RPMI8226 (cell line): Measurements from ENCODE around the gene MERTK.
"Not testable (repeated sequence)": the region's sequence is repeated elsewhere in the genome, so short reads cannot be mapped to it uniquely, and the experiment has no call there.

ENCODE experiments used
- DNase-seq: peaks from one replicate; pipeline ENCODE4 v3.0.0-alpha.2; 2015

MERTK gene

DNA sequence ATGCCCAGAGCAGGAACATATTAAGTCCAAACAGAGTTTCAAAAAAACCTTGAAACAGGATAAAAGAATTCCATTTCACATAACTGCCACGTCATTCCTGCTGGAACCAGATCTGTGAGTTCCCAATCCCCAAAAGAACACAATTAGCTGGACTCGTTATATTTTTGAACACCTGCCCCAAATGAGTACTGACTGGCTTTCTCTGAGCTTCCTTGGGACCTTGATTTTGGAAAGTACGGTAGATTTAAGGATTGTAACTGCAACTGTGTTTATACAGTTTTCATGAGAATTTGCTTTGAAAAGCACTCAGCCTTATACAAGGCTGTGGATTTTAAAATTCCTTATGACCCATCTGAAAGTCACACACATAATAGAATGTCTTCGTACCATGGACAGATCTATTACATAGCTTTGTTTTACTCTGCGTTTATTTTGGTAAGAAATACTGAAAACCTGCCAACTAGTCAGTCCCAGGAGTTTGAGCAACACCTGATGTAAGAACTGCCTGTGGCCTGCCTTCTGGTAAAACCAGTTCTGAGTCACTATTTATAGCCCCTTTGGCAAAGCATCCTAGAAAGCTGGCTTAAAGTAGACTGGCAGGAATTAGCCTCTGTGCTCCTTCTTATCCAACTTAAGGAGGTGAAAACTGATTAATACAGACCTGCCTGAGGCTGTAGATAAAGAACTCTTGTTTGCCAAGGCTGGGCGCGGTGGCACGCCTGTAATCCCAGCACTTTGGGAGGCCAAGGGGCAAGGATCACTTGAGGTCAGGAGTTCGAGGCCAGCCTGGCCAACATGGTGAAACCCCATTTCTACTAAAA is 48.1 kb downstream of the MERTK start:
- peak; percentile 14 for DNase-seq

DNA sequence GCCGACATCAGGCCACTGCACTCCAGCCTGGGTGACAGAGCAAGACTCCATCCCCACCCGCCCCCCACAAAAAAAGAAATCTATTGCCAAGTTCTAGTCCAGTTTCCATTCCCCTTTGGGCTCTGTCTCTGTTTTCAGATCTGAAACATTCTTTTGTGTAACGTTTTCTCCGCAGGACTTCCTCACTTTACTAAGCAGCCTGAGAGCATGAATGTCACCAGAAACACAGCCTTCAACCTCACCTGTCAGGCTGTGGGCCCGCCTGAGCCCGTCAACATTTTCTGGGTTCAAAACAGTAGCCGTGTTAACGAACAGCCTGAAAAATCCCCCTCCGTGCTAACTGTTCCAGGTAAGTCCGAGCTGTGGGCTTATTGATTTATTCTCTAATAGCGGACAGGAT is 48.8 kb downstream of the MERTK start:
- DNase-seq: no peak

DNA sequence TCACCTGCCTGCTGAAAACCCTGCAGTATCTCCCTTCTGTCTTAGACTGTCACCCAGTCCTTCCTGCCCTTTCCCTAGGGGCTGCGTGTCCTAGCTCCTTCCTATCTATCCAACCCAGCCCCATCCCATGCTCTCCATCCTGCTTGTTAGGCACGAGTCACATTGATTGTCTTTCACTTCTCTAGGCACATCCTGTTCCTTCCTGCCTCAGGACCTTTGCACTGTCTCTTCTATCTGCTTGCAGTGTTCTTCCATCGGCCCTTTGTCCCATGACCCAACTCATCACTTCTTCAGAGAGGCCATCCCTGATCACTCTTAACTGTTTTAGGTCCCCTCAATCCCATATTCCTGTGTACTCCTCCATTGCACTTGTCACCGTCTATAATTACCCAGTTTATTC is 50.4 kb downstream of the MERTK start:
- no peak for DNase-seq

DNA sequence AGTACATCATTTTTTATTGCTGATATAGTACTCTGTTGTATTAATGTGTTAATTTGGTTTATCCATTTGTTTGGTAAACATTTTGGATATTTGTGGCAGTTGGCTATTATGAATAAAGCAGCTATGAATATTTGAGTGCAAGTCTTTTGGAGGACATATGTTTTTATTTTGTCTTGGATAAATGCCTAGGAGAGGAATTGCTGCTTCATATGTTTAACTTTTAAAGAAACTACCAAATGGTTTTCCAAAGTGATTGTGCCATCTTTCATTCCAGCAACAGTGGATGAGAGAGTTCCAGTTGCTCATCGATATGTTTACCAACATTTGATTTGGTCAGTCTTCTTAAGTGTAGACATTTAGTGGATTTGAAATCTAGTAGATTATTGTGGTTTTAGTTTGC is 51.8 kb downstream of the MERTK start:
- DNase-seq: no peak

DNA sequence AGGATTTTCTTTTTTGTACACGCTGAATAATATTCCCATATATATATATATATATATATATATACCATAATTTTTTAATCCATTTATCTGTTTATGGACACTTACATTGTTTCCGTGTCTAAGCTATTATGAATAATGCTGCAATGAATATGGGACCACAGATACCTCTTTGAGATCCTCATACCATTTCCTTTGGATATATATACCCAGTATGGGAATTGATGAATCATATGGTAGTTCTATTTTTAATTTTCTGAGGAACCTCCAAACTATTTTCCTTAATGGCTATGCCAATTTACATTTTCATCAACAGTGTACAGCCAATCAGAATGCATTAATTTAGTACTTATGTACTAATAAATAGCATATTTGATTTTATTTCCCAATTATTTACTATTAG is 53.1 kb downstream of the MERTK start:
- DNase-seq: no peak

DNA sequence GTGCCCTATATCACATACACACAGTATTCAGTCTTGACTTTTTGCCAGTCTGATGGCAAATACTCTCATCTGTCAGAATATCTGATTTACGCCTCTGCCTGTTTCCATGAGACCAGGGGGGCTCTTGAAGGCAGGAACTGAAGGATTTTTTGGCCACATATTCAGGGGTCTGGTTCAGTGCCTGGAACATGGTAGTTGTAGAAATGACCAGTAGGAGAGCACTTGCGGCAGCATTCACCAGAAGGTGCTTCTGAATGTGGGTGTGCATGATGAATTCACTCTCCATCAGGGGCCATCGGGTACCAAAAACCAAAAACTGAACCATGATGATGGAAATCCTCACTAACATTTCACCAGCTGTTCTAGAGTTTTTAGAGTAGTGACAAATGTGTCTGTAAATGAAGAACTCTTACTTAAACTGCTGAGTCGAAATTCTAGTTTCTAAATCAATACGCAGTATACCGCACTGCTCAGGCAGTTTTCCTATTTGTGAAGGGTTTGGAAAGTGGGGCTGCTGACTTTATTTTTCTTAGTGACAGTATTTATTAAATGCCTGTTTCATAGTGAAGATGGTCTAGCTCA is 54.6 kb downstream of the MERTK start:
- DNase-seq: no peak

DNA sequence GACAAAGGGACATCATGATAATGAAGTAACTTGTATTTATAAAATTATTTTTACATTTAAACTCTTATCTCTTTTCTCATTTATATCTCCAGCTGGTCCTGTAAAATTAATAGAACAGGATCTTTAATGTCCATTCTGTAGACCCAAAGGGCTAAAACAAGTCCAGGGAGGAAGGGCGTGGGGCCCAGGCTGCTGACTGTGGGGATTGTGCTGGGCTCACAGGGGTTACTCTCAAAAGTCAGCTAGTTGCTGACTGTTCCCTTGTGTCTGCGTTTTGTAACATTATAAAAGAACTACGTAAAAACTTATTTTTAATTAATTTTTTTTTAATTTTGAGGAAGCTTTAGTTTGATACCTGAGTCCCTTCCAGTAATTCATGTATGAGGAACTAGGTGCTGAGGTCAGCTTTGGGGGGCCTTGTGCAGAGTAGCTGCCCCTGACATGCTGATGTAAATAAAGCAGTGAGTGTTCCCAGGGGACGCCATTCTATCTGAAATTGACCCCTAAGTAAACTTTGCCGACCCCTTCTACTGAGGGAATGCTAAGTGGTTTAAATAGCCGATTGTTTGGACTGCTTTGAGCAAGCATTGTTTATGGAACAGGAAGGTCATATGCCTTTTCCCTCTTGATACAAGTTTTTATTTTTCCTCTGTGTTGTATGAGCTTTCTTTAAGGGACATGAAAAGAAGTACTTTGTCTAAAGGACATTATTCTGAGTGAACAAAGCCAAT is 56.4 kb downstream of the MERTK start:
- no peak for DNase-seq

DNA sequence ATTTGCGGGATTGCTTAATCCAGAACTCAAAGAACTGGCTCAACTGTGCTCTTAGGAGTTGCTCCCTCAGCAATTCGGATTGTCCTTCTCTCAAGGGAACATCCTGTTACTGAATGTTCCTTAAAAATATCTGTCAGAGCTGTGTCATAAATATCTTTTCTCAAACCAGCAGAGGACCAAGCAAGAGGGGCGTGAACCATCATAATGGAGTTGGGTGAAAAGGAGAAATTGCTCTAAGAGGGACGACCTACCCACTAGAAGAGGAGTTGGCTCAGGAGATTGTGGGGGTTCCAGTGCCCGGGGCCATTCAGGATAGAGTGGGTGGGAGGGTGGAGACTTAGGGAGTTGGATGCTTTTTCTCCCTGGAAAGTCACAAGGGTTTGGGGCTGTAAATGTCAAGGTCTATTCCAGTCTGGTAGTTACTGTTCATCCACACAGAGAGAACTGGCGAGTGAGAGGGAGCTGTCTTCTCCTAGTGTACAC is 59.5 kb downstream of the MERTK start:
- no peak for DNase-seq

DNA sequence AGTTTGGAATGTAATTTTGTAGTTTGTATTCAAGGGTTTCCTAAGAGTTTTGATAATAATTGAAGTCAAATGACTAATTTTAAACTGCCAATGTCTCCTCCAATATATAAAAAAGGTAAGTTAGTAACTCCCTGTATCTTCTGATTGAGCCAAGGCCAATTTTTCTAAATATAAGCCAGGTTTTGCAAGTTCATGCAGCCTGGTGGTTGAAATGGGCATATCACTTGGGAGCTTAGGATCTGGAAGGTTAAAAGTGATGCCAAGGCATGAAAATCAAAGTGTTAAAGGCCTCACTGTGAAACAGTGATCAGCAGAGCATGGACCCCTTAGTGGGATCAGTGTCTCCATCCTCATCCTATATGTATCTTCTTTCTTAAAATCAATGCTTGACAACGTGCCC is 60.5 kb downstream of the MERTK start:
- no peak for DNase-seq

DNA sequence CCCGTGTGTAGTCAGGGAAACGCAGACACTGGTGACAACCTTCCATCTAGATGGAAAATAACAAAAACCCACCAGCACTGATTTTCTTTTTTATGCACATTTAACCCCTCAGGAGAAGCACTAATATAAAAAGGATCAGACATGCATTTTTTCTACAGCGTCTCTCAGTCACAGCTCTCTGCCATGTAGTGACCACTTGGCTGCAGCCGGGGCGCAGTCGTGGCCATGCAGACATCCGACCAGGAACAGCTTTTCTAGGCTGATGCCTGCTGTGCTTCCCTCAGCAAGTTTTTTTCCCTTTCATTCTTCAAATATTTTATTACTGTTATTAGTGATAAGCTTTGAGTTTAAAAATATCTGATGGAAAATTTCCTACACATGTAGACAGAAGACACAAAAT is 63.3 kb downstream of the MERTK start:
- DNase-seq: no peak

DNA sequence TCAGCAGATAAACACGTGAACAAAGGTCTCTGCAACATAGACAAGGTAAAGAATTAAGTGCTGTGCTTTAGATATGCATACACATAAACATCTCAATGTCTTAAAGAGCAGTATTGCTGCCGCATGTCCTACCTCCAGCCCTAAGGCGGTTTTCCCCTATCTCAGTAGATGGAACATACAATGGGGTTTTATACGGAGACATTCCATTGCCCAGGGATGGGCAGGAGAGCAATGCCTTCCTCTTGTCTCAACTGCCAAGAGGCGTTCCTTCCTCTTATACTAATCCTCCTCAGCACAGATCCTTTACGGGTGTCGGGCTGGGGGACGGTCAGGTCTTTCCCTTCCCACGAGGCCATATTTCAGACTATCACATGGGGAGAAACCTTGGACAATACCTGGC is 64.7 kb downstream of the MERTK start:
- DNase-seq: not testable (repeated sequence)

DNA sequence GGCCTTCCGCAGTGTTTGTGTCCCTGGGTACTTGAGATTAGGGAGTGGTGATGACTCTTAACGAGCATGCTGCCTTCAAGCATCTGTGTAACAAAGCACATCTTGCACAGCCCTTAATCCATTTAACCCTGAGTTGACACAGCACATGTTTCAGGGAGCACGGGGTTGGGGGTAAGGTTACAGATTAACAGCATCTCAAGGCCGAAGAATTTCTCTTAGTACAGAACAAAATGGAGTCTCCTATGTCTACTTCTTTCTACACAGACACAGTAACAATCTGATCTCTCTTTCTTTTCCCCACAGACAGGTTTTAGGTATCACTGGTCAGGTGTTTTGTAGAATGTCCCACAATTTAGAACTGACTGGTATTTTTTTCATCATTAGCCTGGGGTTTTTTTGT is 65.1 kb downstream of the MERTK start:
- not testable (repeated sequence) for DNase-seq

DNA sequence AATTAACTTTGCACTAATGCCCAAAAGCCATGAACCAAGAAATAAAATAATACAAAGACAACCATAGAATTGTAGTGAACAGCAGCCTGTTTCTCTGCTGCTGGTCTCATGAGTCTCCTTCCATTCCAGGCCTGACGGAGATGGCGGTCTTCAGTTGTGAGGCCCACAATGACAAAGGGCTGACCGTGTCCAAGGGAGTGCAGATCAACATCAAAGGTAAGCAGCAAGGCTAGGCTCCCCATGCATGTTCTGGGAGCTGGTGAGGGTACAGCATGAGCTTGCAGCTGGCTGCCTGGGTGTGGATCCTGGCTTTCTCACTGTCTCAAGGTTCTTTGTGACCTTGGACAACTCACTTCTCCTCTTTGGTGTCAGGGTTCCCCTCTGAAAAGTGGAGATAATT is 66.7 kb downstream of the MERTK start:
- DNase-seq: no peak

DNA sequence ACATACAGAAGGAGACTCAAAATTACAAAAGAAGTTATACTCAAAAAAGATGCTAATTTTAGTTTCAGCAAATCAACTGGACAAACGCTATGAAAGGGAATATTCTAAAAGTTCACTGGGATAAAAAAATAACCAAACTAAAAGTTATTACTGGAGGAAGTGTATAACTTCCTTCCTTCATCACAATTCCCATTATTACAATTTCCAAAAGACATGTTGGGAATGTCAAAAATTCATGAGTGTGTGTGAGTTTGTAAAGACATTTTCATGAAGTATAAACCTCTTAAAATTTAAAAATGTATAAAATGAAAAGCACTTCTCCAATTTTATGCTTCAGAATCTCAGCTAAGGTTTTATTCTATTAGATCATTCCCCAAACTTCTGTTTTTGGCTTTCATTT is 67.8 kb downstream of the MERTK start:
- no peak for DNase-seq

DNA sequence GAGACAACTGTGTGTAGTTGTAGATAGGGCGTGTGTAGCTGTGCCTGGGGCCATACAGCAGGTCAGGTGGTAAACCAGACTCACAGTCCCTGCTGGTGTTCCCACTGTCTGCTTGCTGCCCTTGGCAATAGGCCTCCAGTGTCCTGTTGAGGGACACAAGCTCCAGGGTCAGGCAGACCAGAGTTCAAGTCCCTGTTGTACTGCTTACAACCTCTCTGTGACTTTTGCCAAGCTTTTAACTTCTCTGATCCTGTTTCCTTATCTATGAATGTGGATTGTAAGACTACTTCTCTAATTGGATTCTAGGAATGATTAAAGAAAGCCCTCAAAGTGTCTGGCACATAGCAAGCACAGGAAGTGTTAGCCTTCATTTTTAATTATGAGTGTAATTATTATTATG is 68.6 kb downstream of the MERTK start:
- no peak for DNase-seq

DNA sequence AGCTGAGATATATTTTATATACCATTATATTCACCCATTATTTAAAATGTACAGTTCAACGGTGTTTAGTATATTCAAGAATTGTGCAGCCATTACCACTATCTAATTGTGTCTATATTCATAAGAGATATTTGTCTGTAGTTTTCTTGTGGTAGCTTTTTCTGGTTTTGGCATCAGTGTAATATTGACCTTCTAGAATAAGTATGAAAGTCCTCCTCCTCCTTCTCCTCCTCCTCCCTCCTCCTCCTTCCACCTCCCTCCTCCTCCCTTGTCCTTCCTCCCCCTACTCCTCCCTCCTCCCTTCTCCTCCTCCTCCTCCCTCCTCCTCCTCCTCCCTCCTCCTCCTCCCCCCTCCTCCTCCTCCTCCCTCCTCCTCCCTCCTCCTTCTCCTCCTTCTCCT is 72.0 kb downstream of the MERTK start:
- DNase-seq: no peak

DNA sequence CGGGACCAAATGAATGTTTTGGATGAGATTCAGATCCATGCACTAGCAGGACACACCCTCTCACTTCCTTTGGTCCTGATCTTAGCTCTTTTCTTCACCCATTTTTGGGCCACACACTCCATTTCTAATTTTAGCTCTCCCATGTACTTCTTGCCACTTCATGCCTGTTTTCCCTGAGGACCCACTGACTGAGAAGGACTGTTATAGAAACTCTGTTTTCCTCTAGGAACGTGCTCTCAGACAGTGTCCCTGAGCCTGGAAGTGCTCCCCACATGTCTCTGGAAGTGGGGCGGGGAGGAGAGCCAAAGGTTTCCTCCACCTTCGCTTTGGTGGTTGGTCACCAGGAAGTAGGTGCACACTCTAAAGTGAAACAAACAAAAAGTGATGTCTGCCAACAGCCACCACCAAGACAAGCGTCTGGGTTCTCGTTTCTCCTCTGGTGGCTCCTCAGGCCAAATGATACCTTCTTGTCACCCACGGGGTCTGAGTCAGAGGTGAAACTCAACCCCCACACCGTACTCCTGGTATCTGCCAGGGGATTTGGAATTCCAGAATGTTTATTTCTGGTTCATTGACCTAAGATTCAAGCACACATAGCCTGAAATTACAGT is 74.7 kb downstream of the MERTK start:
- peak; percentile 57 for DNase-seq

DNA sequence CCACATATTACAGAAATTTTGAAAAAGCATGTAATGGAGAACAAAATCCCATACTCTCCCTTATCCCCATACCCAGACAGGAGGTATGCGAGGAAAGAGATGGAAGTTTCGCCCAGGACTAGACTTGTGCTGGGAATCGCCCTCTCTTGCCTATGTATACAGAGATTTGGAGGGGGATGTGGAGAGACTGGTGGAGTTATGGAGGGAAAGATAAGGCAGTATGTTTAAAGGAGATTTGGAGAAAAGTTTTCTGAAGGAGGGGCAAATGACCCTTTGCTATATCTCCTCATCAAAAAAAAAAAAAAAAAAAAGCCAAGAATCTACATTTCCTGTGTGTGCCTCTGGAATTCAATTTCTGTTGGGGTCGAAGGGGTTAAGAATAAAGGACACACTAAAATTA is 75.3 kb downstream of the MERTK start:
- no peak for DNase-seq

DNA sequence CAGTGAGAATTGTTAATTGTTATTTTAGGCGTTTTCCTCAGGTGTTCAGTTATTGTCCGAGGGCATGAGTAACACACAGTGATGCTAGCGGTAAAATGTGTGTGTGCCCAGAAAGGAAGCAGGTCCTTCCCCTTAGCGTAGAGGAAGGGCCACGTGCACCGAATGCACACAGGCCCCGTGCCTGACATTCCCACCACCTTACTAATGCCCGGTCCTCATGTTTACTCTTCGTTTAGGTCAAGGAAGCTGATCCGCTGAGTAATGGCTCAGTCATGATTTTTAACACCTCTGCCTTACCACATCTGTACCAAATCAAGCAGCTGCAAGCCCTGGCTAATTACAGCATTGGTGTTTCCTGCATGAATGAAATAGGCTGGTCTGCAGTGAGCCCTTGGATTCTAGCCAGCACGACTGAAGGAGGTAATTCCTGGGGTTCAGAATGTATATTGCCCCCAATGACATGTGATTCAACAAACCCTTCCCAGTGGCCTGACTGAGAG is 76.7 kb downstream of the MERTK start:
- peak; percentile 10 for DNase-seq

DNA sequence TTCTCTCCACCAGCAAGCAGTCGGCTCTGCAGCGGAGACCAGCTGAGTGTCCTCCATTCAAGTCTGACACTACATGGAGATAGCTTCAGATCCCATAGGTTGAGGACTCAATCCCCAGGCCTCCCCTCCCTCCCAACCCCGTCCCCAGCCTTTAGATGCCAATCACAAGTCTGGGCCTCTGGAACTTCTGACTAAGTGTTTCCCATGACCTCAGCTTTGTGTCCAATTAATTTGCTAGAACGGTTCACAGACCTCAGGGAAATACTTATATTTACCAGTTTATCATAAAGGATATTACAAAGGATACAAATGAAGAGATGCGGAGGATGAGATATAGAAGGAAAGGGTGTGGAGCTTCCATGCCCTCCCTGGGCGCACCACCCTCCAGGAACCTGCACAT is 77.4 kb downstream of the MERTK start:
- DNase-seq: no peak

DNA sequence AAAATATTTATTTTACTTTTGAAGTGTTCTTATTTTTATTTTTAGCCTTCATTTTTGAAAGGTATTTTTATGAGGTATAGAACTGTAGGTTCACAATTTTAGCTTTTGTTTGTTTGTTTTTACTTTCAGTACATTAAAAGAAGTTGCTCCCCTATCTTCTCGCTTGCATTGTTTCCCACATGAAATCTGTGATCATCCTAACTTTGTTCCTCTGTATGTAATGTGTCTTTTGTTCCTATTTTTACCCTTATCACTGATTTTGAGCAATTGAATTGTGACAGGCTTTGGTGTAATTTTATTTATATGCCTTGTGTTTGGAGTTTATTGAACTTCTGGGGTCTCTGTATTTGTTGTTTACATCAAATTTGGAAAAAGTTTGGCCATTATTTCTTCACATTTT is 78.8 kb downstream of the MERTK start:
- DNase-seq: no peak

DNA sequence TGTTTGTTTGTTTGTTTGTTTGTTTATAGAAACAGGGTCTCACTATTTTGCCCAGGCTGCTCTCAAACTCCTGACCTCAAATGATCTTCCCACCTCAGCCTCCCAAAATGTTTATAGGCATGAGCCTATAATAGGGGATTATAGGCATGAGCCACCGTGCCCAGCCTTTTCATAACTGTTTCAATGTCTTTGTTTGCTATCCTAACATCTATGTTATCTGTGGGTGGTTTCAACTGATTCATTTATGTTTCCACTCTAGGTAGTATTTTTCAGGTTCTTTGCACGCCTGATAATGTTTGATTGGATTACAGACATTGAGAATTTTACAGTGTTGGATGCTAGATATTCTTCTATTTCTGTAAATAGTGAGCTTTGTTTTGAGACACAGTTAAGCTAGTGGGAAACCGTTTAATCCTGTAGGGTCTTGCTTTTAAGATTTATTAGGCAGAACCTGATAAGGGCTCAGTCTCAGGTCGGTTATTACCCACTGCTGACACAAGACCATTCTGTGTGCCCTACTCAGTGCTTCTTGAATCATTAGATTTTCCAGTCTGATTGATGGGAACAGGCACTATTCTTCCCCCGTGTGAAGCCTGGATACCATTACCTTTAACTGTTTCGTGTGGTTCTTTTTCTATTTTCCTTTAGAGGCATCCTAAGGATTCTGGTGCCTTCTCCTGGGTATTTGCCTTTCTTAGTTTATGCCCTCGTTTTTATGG is 80.2 kb downstream of the MERTK start:
- no peak for DNase-seq

DNA sequence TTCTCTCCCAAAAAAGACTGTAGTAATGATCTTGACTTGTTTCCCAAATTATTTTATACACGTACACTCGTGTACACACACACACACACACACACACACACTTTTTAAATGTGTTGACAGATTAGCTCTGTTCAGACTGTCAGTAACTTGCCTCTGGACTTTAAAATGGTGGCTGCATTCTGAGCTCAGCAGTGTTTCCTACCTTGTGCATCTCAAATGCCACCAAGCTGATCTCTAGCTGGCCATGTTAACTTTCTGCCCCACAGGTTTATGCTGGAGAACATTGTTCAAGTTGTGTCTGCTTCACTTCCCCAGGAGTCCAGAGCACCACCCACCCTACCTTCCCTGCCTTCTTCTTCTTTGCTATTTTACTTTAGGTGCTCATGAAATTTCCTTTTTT is 83.3 kb downstream of the MERTK start:
- DNase-seq: no peak
